ENCODE results near the gene GGCX.

GRCh38 chr2:85511008-85511811, 50.1 kb downstream of the GGCX start:
- TF ChIP-seq CTCF (IDR thresholded peaks at IDR 0.05): no peak
- no peak for TF ChIP-seq POLR2AphosphoS5 (IDR thresholded peaks at IDR 0.05)
- TF ChIP-seq POLR2A (IDR thresholded peaks at IDR 0.05): no peak

Measured in prostate gland (tissue), 2 donors.